IMR-90 (cell line): ENCODE data around the gene ACACA. TPM values are rescaled to one million over a fixed set of nuclear protein-coding genes. Genes with fewer than 3 reads are reported as not detected.

Source experiments
- ATAC-seq: fragments of 200-7000 bp; cut with Tn5 transposase; 2 replicates; pipeline ENCODE4 v1.9.1; 2020; ENCODE audit warnings: low read depth, mild to moderate bottlenecking, moderate library complexity
- Bru-seq: library from RNA; stranded (reverse); fragments of 400-500 nt; gene quantifications from one replicate; lab custom pipeline; 2021; lab: Mats Ljungman, UMichigan
- BruChase-seq, 2 experiments: library from RNA; stranded (reverse); fragments of 400-500 nt; gene quantifications; one replicate each; lab custom pipeline; 2021; lab: Mats Ljungman, UMichigan
- BruUV-seq: library from RNA; stranded (reverse); fragments of 400-500 nt; replicated peaks from 2 replicates; lab custom pipeline; 2021; lab: Mats Ljungman, UMichigan
- CTCF ChIA-PET: fragments of 300-600 bp; formaldehyde crosslinking; extraction: SDS; loops from one replicate; lab custom pipeline; 2021; ENCODE audit warnings: antibody characterized with exemption; lab: Yijun Ruan, JAX
- POLR2A ChIA-PET: fragments of 300-600 bp; sonication (Branson Sonifier 250); formaldehyde crosslinking; loops from one replicate; lab custom pipeline; 2022; ENCODE audit warnings: antibody characterized with exemption; ENCODE audit not compliant: unreplicated experiment; lab: Charles Lee
- DNase-seq: peaks from one replicate; pipeline ENCODE4 v3.0.0; 2013
- H2AFZ ChIP-seq: replicated peaks from 2 replicates; pipeline ENCODE3; 2013; ENCODE audit warnings: low read length, mild to moderate bottlenecking; ENCODE audit not compliant: poor library complexity
- H2AK5ac ChIP-seq: 2 replicates; pipeline ENCODE4 v1.6.1; 2013; ENCODE audit warnings: low read depth, low read length, inconsistent platforms
- H2AK9ac ChIP-seq: replicated peaks from 2 replicates; pipeline ENCODE3; 2013; ENCODE audit warnings: mild to moderate bottlenecking, low read depth, low read length, moderate library complexity; ENCODE audit not compliant: poor library complexity
- H2BK120ac ChIP-seq: 2 replicates; pipeline ENCODE4 v1.6.1; 2013; ENCODE audit warnings: low read depth, low read length, inconsistent platforms
- H2BK15ac ChIP-seq: 3 replicates; pipeline ENCODE4 v1.6.1; 2013; ENCODE audit warnings: low read depth, low read length, inconsistent platforms
- H2BK20ac ChIP-seq: 2 replicates; pipeline ENCODE4 v1.6.1; 2013; ENCODE audit warnings: low read depth, mild to moderate bottlenecking, inconsistent platforms, low read length, moderate library complexity
- H2BK5ac ChIP-seq: 2 replicates; pipeline ENCODE4 v1.6.1; 2013; ENCODE audit warnings: mild to moderate bottlenecking, low read depth, low read length, inconsistent platforms; ENCODE audit not compliant: poor library complexity, severe bottlenecking
- H3K14ac ChIP-seq: replicated peaks from 2 replicates; pipeline ENCODE4 v1.6.1; 2013; ENCODE audit warnings: low read depth, low read length, inconsistent platforms
- H3K18ac ChIP-seq: 2 replicates; pipeline ENCODE4 v1.6.1; 2013; ENCODE audit warnings: low read depth, low read length, control low read depth
- H3K23ac ChIP-seq: 2 replicates; pipeline ENCODE4 v1.6.1; 2013; ENCODE audit warnings: low read depth, low read length, inconsistent platforms
- H3K27ac ChIP-seq: 2 replicates; pipeline ENCODE4 v1.5.1; 2013; ENCODE audit warnings: mild to moderate bottlenecking, control low read depth, low read length; ENCODE audit not compliant: insufficient read depth
- H3K27me3 ChIP-seq: 2 replicates; pipeline ENCODE4 v1.6.1; 2013; ENCODE audit warnings: low read length; ENCODE audit not compliant: control insufficient read depth, insufficient read depth
- H3K36me3 ChIP-seq: 2 replicates; pipeline ENCODE4 v1.6.1; 2013; ENCODE audit warnings: low read length, mixed read lengths; ENCODE audit not compliant: control insufficient read depth, insufficient read depth
- H3K4ac ChIP-seq: 2 replicates; pipeline ENCODE4 v1.6.1; 2013; ENCODE audit warnings: low read depth, low read length, inconsistent platforms
- H3K4me1 ChIP-seq: 2 replicates; pipeline ENCODE4 v1.6.1; 2013; ENCODE audit warnings: low read length, mixed read lengths; ENCODE audit not compliant: control insufficient read depth, insufficient read depth
- H3K4me2 ChIP-seq: 2 replicates; pipeline ENCODE4 v1.6.1; 2013; ENCODE audit warnings: low read depth, mild to moderate bottlenecking, control low read depth, low read length, moderate library complexity
- H3K4me3 ChIP-seq: 2 replicates; pipeline ENCODE4 v1.5.1; 2013; ENCODE audit warnings: low read depth, mild to moderate bottlenecking, control low read depth, low read length, moderate library complexity; ENCODE audit not compliant: insufficient read depth
- H3K56ac ChIP-seq: 2 replicates; pipeline ENCODE4 v1.6.1; 2013; ENCODE audit warnings: low read length, inconsistent platforms; ENCODE audit not compliant: insufficient read depth; ENCODE audit errors: extremely low read depth
- H3K79me1 ChIP-seq, 2 experiments: 2 replicates each; pipeline ENCODE4 v1.6.1; 2013; ENCODE audit warnings: low read length in 2 of 2, inconsistent platforms in 1 of 2, low read depth in 1 of 2
- H3K9ac ChIP-seq: 2 replicates; pipeline ENCODE4 v1.6.1; 2013; ENCODE audit warnings: low read depth, low read length, control low read depth
- H3K9me1 ChIP-seq: 2 replicates; pipeline ENCODE4 v1.6.1; 2013; ENCODE audit warnings: low read length, inconsistent platforms; ENCODE audit not compliant: insufficient read depth
- H3K9me3 ChIP-seq: 2 replicates; pipeline ENCODE4 v1.6.1; 2013; ENCODE audit warnings: low read length; ENCODE audit not compliant: control insufficient read depth, insufficient read depth
- H4K20me1 ChIP-seq: 2 replicates; pipeline ENCODE4 v1.6.1; 2013; ENCODE audit warnings: low read length, inconsistent platforms; ENCODE audit not compliant: insufficient read depth
- H4K5ac ChIP-seq: 2 replicates; pipeline ENCODE4 v1.6.1; 2013; ENCODE audit warnings: mild to moderate bottlenecking, low read depth, low read length, control low read depth
- H4K8ac ChIP-seq, 2 experiments: 2 replicates each; pipeline ENCODE4 v1.6.1; 2013; ENCODE audit warnings: low read depth in 2 of 2, low read length in 2 of 2, control low read depth in 1 of 2, inconsistent platforms in 1 of 2
- H4K91ac ChIP-seq: 2 replicates; pipeline ENCODE4 v1.6.1; 2013; ENCODE audit warnings: low read depth, low read length, inconsistent platforms; ENCODE audit not compliant: insufficient read depth
- BHLHE40 ChIP-seq: fragments of 150-350 bp; IDR thresholded peaks from 2 replicates; pipeline ENCODE4 v1.6.1; 2016; ENCODE audit warnings: mild to moderate bottlenecking, low read depth, low read length
- MAZ ChIP-seq: IDR thresholded peaks from 2 replicates; pipeline ENCODE4 v1.6.1; 2012; ENCODE audit warnings: low read depth, mild to moderate bottlenecking, low read length, improper control_type of control experiment, moderate library complexity, borderline replicate concordance
- MXI1 ChIP-seq: IDR thresholded peaks from 2 replicates; pipeline ENCODE4 v1.6.1; 2012; ENCODE audit warnings: low read depth, mild to moderate bottlenecking, low read length, moderate library complexity, borderline replicate concordance
- POLR2A ChIP-seq: IDR thresholded peaks from 2 replicates; pipeline ENCODE4 v1.6.1; 2012; ENCODE audit warnings: mild to moderate bottlenecking, low read depth, low read length
- WGBS, 2 experiments: methylation state at CpG; one replicate each; pipeline versions ENCODE4 v1.1.5 to v1.1.7; 2013; ENCODE audit warnings: missing lambda C conversion rate in 2 of 2; ENCODE audit not compliant: insufficient read length in 1 of 2; ENCODE audit errors: extremely low coverage in 2 of 2; 5-methylcytosine and 5-hydroxymethylcytosine counted together
- dilution Hi-C: fragments of 300-500 bp; cut with HindIII; formaldehyde crosslinking; loops from one replicate; pipeline ENCODE4 v1.14.3; 2018; ENCODE audit warnings: low sequenced_read_pairs; ENCODE audit not compliant: unreplicated experiment
- in situ Hi-C: fragments of 300-500 bp; cut with MboI; formaldehyde crosslinking; loops from 3 replicates; pipeline ENCODE4 v1.14.3; 2019; ENCODE audit warnings: low sequenced_read_pairs, inconsistent platforms, mixed read lengths
- intact Hi-C: fragments of 100-400 bp; cut with micrococcal nuclease; formaldehyde crosslinking; loops from 2 replicates; pipeline ENCODE4 v1.10.0; 2022
- long read RNA-seq: library from polyadenylated mRNA; unstranded; transcript quantifications from one replicate; pipeline ENCODE4 v2.0.0, GENCODE V29; 2021; ENCODE audit not compliant: unreplicated experiment
- polyA plus RNA-seq, 3 experiments: library from polyadenylated mRNA; depleted of rRNA; stranded (reverse); fragments of >200 nt; gene quantifications; 2 replicates each; pipeline ENCODE4 v1.2.3, GENCODE V29; 2012; ENCODE audit warnings: low replicate concordance in 1 of 3
- total RNA-seq: library from RNA; depleted of rRNA; stranded (reverse); fragments of >200 nt; gene quantifications from 2 replicates; pipeline ENCODE4 v1.2.3, GENCODE V29; 2012; rRNA removed
- TF ChIP-seq, protein P1 (sequence below): fragments of 150-350 bp; IDR thresholded peaks from 2 replicates; pipeline ENCODE4 v1.6.1; 2016; ENCODE audit warnings: low read depth, mild to moderate bottlenecking, low read length, moderate library complexity, borderline replicate concordance

The ACACA gene
- 35.3 and 39.1 TPM in 2 replicates for total RNA-seq
- polyA plus RNA-seq (2012; rRNA removed): 19.7 and 21.3 TPM in 2 replicates
- 8.0 and 10.6 TPM in 2 replicates for polyA plus RNA-seq (2012; cell fraction: cytosol; rRNA removed)
- 16.2 and 40.7 TPM in 2 replicates for polyA plus RNA-seq (2012; cell fraction: nucleus; rRNA removed; ENCODE audit: low replicate concordance)
- Bru-seq, nascent RNA: percentile 77 among the genes with signal in this experiment
- BruChase-seq, experiment 1, labeled RNA remaining after a 6-hour chase: percentile 80 among the genes with signal in this experiment
- percentile 80 among the genes with signal in this experiment for BruChase-seq, experiment 2, labeled RNA remaining after a 2-hour chase
- long read RNA-seq, partial matches to known transcripts: 1 of 18 reads
- long read RNA-seq, other reads (novel, unspliced or antisense): 17 of 18 reads

- peak within 1 kb of the TSS; percentile 94 for H3K9ac ChIP-seq
These were observed at the start of gene ACACA, which contains the start of gene TADA2A for GRCh38 chr17:37406635-37407461. Gene ACACA, minus strand, starts transcription at chr17:37406836. Its CDS starts 537 bp downstream, at chr17:37406299. Gene TADA2A, plus strand, starts transcription at chr17:37406886. Its CDS starts 4,480 bp downstream, at chr17:37411366.

More at GRCh38 chr17:37406635-37407461, at the start of gene ACACA, which contains the start of gene TADA2A:
- H3K56ac ChIP-seq: peak within 1 kb of the TSS; percentile 80
- no peaks in the 10 kb centered on the region for H3K9me3 ChIP-seq
- ChIA-PET POLR2A (no interaction called here), CTCF (no interaction called here)
- TSS peak; percentile 77 for BruUV-seq
- dilution Hi-C loops: no loop called here
- 0% methylated on average over 30 of the region's 98 CpGs; no CpG with 5 or more reads in 1 of the 2 experiments for WGBS, 2 experiments
- peak within 1 kb of the TSS; percentile 89 for H4K91ac ChIP-seq
- peaks cover 10% of the 10 kb centered on the region for H3K9me1 ChIP-seq
- H2BK20ac ChIP-seq: peak within 1 kb of the TSS; percentile 21; the same call in 1 of the 2 replicates
- H4K5ac ChIP-seq: peak within 1 kb of the TSS; percentile 82
- H3K23ac ChIP-seq: peak within 1 kb of the TSS; percentile 90
- H4K8ac ChIP-seq: peak within 1 kb of the TSS; percentile 77 to 82
- peak within 1 kb of the TSS; percentile 93 for H2AK5ac ChIP-seq
- peak; percentile 9; the same call in 1 of the 2 replicates for TF ChIP-seq MAZ
- TF ChIP-seq BHLHE40: peak; percentile 61; the same call in 1 of the 2 replicates
- TF ChIP-seq POLR2A: peak; percentile 81
- TF ChIP-seq, protein P1, sequence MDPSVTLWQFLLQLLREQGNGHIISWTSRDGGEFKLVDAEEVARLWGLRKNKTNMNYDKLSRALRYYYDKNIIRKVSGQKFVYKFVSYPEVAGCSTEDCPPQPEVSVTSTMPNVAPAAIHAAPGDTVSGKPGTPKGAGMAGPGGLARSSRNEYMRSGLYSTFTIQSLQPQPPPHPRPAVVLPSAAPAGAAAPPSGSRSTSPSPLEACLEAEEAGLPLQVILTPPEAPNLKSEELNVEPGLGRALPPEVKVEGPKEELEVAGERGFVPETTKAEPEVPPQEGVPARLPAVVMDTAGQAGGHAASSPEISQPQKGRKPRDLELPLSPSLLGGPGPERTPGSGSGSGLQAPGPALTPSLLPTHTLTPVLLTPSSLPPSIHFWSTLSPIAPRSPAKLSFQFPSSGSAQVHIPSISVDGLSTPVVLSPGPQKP: no peak
- peak; percentile 83 for TF ChIP-seq MXI1
- peak; percentile 97 for ATAC-seq
- DNase-seq: peak; percentile 63
- H3K4me2 ChIP-seq: peak within 1 kb of the TSS; percentile 100
- no peaks in the 10 kb centered on the region; the same call in 1 of the 2 replicates for H3K4me1 ChIP-seq
- peaks cover 40 to 75% of the 10 kb centered on the region in 2 experiments for H3K79me1 ChIP-seq
- intact Hi-C loops: loop anchor here (2.0 kb wide), 1 partner anchor 84 kb away; no protein-coding TSS in a partner anchor
- peaks cover 5% of the 10 kb centered on the region for H3K36me3 ChIP-seq
- peak within 1 kb of the TSS; percentile 93 for H2AFZ ChIP-seq
- peak within 1 kb of the TSS; percentile 98 for H2AK9ac ChIP-seq
- no peaks in the 10 kb centered on the region for H3K27me3 ChIP-seq
- peak within 1 kb of the TSS; percentile 97 for H3K14ac ChIP-seq
- peak within 1 kb of the TSS; percentile 72 for H2BK5ac ChIP-seq
- in situ Hi-C loops: no loop called here
- H3K18ac ChIP-seq: peak within 1 kb of the TSS; percentile 77
- H2BK15ac ChIP-seq: peak within 1 kb of the TSS; percentile 18; the same call in 1 of the 3 replicates
- H3K4me3 ChIP-seq: peak within 1 kb of the TSS; percentile 66
- no peaks in the 10 kb centered on the region for H4K20me1 ChIP-seq
- H2BK120ac ChIP-seq: peak within 1 kb of the TSS; percentile 56
- H3K27ac ChIP-seq: peak within 1 kb of the TSS; percentile 85
- H3K4ac ChIP-seq: peak within 1 kb of the TSS; percentile 97
